ENCODE results near the gene RDX.
"Not testable (repeated sequence)": the region's sequence is repeated elsewhere in the genome, so short reads cannot be mapped to it uniquely, and the experiment has no call there.

RDX gene

DNA sequence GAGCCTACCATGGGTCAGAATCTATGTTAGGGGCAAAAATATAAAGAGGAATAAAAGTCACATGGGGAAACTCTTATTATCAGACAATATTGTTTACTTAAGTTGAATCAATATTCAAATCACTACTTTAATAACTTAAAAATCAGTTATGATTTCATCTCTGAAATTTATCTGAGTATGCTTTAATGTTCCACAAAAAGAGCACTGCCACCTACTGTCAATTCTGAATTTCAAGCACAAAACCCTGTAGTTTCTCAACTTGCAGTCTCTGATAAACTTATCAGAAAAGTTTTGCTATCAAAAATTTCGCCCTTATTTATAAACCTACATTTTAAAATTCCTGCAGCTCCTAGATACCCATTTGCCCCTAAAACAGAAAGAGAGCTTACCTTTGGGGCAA, 47.3 kb downstream of the RDX start:
- in situ Hi-C loops (cut with HindIII; ENCODE audit: low pct_unique_long_range_greater_than_20kb, low sequenced_read_pairs), result no loop called here
- TF ChIP-seq JUND (IDR thresholded peaks at IDR 0.05; ENCODE audit: low read depth), result no peak
- peak in 1 of 2 experiments; percentile 10 for DNase-seq (ENCODE audit: low read depth in 1 of 2, low spot score in 1 of 2)

DNA sequence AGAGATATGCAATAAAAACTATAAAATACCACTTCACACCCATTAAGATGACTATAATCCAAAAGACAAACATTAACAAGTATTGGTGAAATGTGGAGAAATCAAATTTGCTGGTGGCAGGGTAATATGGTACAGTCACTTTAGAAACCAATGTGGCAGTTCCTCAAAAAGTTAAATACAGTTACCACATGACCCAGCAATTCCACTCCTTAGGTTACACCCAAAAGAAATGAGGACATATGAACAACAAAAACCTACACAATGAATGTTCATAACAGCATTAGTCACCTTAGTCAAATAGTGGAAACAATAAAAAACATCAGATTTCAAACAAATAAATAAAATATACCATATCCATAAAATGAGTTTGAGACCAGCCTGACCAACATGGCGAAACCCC, 52.6 kb downstream of the RDX start:
- in situ Hi-C loops (cut with HindIII; ENCODE audit: low pct_unique_long_range_greater_than_20kb, low sequenced_read_pairs), result no loop called here
- TF ChIP-seq JUND (IDR thresholded peaks at IDR 0.05; ENCODE audit: low read depth), result no peak
- no peak for DNase-seq (ENCODE audit: low read depth in 1 of 2, low spot score in 1 of 2)

DNA sequence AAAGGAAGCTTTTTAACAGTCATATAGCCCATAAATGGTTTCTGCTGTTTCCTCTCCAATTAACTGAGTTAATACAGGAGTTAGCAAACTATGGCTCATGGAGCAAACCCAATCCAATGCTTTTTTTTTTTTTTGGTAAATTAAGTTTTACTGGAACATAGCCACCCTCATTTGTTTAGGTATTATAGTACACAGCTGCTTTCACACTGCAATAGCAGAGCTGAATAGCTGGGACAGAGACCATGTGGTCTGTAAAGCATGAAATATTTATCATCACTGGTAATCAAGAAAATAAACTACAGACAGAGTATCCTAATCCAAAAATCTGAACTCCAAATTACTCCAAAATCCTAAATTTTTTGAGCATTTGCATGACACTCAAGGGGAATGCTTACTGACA, 53.7 kb downstream of the RDX start:
- DNase-seq (ENCODE audit: low read depth in 1 of 2, low spot score in 1 of 2), result no peak
- no peak for TF ChIP-seq JUND (IDR thresholded peaks at IDR 0.05; ENCODE audit: low read depth)
- in situ Hi-C loops (cut with HindIII; ENCODE audit: low pct_unique_long_range_greater_than_20kb, low sequenced_read_pairs), result no loop called here

DNA sequence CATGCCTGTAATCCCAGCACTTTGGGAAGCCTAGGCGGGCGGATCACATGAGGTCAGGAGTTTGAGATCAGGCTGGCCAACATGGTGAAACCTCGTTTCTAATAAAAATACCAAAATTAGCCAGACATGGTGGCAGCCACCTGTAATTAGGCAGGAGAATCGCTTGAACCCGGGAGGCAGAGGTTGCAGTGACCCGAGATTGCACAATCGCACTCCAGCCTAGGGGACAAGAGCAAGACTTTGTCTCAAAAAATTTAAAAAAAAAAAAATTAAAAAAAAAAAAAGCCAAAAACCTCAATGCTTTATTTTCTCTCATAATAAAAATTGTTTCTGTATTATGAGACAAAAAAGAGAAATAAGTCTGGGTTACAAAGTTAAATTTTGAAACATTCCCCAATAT, 54.2 kb downstream of the RDX start:
- in situ Hi-C loops (cut with HindIII; ENCODE audit: low pct_unique_long_range_greater_than_20kb, low sequenced_read_pairs), result no loop called here
- DNase-seq (ENCODE audit: low read depth in 1 of 2, low spot score in 1 of 2), result no peak
- no peak for TF ChIP-seq JUND (IDR thresholded peaks at IDR 0.05; ENCODE audit: low read depth)

DNA sequence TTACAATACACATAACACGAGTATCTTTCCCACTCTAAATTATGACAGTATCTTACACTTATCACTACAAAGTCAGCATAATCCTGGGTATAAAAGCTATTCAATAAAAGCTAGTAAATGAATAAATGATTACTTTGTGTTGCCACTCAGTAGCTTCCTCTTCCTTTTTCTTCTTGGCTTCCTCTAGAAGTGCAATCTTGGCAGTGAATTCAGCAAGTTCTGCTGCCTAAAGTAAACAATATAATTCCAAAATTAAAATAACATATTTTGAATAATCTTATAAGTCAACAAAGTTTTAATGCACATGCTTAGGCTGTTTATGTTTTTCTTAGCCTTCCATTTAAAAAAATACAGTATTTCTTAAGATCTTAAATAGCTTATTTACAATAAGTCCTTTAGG, 60.4 kb downstream of the RDX start:
- no peak for DNase-seq (ENCODE audit: low read depth in 1 of 2, low spot score in 1 of 2)
- in situ Hi-C loops (cut with HindIII; ENCODE audit: low pct_unique_long_range_greater_than_20kb, low sequenced_read_pairs), result no loop called here
- no peak for TF ChIP-seq JUND (IDR thresholded peaks at IDR 0.05; ENCODE audit: low read depth)

DNA sequence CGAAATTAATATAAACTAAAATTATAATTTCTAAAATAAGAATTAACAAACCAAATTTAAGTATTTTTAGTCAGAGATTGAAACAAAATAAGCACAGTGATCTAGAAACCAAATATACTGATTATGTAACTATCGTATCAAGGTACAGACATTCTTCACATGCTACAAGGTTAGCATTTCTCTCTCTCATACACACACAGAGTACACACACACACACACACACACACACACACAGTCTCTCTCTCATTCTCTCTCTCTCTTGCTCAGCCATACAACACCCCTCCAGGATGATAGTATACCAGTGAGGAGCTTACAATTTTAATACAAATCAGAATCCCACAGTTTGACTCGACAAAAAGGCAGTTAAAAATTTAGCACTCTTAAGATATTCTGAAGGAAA, 66.0 kb downstream of the RDX start:
- no peak for TF ChIP-seq JUND (IDR thresholded peaks at IDR 0.05; ENCODE audit: low read depth)

DNA sequence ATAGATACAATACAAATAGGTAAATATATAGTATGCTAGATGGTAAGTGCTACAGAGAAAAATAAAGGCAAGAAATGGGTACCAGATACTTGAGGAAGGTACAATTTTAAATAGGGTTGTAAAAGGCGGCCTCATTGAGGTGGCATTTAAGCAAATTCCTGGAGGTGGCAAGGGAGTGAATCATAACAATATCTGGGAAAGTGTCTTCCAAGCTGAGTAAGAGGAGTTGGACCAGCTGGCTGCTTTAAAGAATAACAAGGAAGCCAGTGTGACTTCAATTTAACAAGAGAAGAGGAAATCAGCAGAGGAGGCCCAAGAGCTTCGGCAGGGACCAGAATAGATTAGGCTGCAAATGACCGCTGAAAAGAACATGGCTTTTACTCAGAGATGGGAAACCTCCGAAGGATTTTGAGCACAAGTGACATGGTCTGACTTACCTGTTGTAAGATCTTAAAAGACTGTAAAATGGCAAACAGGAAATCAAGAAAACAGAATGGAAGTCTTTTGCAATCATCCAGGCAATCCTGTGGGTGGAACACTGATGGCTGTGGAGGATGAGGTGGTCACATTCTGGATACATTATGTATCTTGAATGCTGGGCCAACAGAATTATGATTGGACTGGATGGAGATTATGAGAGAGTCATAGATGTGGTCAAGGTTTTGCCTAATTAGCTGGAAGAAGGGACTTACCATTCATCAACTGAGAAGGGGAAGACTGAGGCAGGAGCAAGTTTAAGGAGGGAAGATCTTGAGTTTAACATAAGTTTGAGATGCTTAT, 77.2 kb downstream of the RDX start:
- no peak for DNase-seq (ENCODE audit: low read depth in 1 of 2, low spot score in 1 of 2)
- in situ Hi-C loops (cut with HindIII; ENCODE audit: low pct_unique_long_range_greater_than_20kb, low sequenced_read_pairs), result no loop called here
- TF ChIP-seq JUND (IDR thresholded peaks at IDR 0.05; ENCODE audit: low read depth), result no peak

More for the DNA sequence above, 66.0 kb downstream of the RDX start:
- in situ Hi-C loops (cut with HindIII; ENCODE audit: low pct_unique_long_range_greater_than_20kb, low sequenced_read_pairs), result no loop called here
- DNase-seq (ENCODE audit: low read depth in 1 of 2, low spot score in 1 of 2), result no peak

DNA sequence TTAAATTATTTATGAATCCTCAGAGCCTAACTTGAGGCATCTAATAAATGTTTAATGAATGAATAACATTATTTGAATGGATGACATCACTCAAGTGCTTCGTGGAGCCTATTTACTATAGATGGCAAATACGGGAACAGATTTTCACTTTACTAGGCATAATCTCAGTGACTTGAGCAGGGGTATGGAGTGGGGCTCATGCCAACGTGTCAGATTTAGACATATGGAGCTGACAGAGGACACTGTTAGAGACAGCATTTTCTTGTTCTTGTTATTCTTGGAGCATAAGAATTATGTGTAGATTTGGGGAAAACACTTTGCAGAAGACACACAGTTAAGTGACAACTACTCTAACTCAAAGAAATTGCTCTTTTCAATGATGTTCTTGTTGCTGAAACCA, 78.5 kb downstream of the RDX start:
- DNase-seq (ENCODE audit: low read depth in 1 of 2, low spot score in 1 of 2), result no peak
- in situ Hi-C loops (cut with HindIII; ENCODE audit: low pct_unique_long_range_greater_than_20kb, low sequenced_read_pairs), result no loop called here

DNA sequence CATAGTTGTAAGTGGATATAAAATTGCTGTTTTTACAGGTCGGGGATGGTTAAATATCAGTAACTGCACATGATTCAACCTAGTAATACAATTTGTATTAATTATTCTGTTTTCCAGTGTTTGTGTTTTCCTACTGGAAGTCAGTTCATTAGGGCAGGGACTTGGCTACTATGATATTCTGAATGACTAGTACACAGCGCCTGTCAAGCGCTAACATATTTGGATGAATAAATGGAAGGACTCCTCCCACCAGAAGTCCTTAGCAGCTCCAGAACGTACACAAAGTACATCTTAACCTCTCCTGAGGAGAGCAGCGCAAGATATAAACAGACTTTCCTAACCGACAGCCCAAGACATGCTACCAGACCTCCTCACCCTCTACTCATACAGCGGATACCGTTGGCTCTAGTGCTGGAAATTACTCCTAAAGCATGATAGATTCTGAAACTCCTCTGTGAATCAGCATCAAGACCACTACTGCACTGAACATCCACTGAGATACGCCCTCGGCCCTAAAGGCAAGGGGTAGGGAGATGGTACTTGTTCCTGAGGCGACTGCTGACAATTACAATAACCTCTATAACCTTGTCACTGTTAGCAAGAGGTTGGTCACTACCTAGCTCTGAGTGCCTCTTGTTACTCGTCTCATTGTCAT, 79.1 kb downstream of the RDX start:
- TF ChIP-seq JUND (IDR thresholded peaks at IDR 0.05; ENCODE audit: low read depth), result no peak
- no peak for DNase-seq (ENCODE audit: low read depth in 1 of 2, low spot score in 1 of 2)
- in situ Hi-C loops (cut with HindIII; ENCODE audit: low pct_unique_long_range_greater_than_20kb, low sequenced_read_pairs), result no loop called here

More for the DNA sequence above, 78.5 kb downstream of the RDX start:
- no peak for TF ChIP-seq JUND (IDR thresholded peaks at IDR 0.05; ENCODE audit: low read depth)

DNA sequence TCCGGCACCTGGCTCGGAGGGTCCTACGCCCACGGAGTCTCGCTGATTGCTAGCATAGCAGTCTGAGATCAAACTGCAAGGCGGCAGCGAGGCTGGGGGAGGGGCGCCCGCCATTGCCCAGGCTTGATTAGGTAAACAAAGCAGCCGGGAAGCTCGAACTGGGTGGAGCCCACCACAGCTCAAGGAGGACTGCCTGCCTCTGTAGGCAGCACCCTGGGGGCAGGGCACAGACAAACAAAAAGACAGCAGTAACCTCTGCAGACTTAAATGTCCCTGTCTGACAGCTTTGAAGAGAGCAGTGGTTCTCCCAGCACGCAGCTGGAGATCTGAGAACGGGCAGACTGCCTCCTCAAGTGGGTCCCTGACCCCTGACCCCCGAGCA, 87.1 kb downstream of the RDX start:
- in situ Hi-C loops (cut with HindIII; ENCODE audit: low pct_unique_long_range_greater_than_20kb, low sequenced_read_pairs); DNase-seq (ENCODE audit: low read depth in 1 of 2, low spot score in 1 of 2): not testable (repeated sequence)

DNA sequence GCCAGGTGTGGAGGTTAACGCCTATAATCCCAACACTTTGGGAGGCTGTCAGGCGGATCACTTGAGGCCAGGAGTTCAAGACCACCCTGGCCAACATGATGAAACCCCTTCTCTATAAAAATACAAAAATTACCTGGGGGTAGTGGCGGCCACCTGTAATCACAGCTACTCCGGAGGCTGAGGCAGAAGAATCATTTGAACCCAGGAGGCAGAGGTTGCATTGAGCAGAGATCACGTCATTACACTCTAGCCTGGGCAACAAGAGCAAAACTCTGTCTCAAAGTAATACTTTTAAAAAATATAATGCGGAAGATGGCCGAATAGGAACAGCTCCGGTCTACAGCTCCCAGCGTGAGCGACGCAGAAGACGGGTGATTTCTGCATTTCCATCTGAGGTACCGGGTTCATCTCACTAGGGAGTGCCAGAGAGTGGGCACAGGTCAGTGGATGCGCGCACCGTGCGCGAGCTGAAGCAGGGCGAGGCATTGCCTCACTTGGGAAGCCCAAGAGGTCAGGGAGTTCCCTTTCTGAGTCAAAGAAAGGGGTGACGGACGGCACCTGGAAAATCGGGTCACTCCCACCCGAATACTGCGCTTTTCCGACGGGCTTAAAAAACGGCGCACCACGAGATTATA, 87.6 kb downstream of the RDX start:
- DNase-seq (ENCODE audit: low read depth in 1 of 2, low spot score in 1 of 2), result peak in 1 of 2 experiments; percentile 59
- in situ Hi-C loops (cut with HindIII; ENCODE audit: low pct_unique_long_range_greater_than_20kb, low sequenced_read_pairs), result not testable (repeated sequence)

DNA sequence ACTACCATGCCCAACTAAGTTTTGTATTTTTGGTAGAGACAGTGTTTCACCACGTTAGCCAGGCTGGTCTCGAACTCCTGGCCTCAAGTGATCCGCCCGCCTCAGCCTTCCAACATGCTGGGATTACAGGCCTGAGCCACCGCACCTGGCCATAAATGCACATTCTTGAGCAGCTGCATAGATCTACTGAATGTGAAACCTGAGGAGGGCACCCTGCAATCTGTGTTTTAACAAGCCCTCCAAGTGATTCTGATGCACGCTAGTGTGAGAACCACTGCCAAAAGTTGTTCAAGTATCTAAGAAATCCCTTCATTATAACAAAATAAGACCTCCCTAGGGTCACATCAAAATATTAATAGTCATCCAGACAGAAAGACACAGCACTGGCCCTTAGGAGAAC, 89.3 kb downstream of the RDX start:
- no peak for TF ChIP-seq JUND (IDR thresholded peaks at IDR 0.05; ENCODE audit: low read depth)
- in situ Hi-C loops (cut with HindIII; ENCODE audit: low pct_unique_long_range_greater_than_20kb, low sequenced_read_pairs), result no loop called here
- no peak for DNase-seq (ENCODE audit: low read depth in 1 of 2, low spot score in 1 of 2)

DNA sequence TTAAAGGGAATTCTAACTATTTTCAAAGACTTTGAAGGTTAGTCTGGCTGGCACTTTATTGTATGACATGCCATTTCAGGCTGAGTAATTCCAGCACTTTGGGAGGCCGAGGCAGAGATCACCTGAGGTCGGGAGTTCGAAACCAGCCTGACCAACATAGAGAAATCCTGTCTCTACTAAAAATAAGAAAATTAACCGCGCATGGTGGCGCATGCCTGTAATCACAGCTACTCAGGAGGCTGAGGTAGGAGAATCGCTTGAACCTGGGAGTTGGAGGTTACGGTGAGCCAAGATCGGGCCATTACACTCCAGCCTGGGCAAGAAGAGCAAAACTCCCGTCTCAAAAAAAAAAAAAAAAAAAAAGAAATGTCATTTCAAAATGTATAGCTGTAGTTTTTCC, 95.6 kb downstream of the RDX start:
- in situ Hi-C loops (cut with HindIII; ENCODE audit: low pct_unique_long_range_greater_than_20kb, low sequenced_read_pairs), result no loop called here
- DNase-seq (ENCODE audit: low read depth in 1 of 2, low spot score in 1 of 2), result no peak
- no peak for TF ChIP-seq JUND (IDR thresholded peaks at IDR 0.05; ENCODE audit: low read depth)

Measured in T47D (cell line).